ENCODE measurements around the gene TM9SF3. TPM values are rescaled to one million over a fixed set of nuclear protein-coding genes. Genes with fewer than 3 reads are reported as not detected.

The TM9SF3 gene
- total RNA-seq, result 10 to 100 TPM; 69.6 to 93.4 (median 87.4) TPM
- 24.4 TPM for polyA plus RNA-seq
- long read RNA-seq, donor 1, full-length matches to known transcripts, result 262 of 304 reads
- long read RNA-seq, donor 1, partial matches to known transcripts, result 10 of 304 reads
- long read RNA-seq, donor 1, other reads (novel, unspliced or antisense), result 32 of 304 reads
- long read RNA-seq, donor 2, full-length matches to known transcripts, result 79 of 89 reads
- long read RNA-seq, donor 2, partial matches to known transcripts, result 2 of 89 reads
- long read RNA-seq, donor 2, other reads (novel, unspliced or antisense), result 8 of 89 reads
- long read RNA-seq, donor 3, full-length matches to known transcripts, result 28 of 62 reads
- long read RNA-seq, donor 3, partial matches to known transcripts, result 27 of 62 reads
- long read RNA-seq, donor 3, other reads (novel, unspliced or antisense), result 7 of 62 reads
- long read RNA-seq, donor 4, full-length matches to known transcripts, result 83 of 91 reads
- long read RNA-seq, donor 4, partial matches to known transcripts, result 4 of 91 reads
- long read RNA-seq, donor 4, other reads (novel, unspliced or antisense), result 4 of 91 reads

DNA sequence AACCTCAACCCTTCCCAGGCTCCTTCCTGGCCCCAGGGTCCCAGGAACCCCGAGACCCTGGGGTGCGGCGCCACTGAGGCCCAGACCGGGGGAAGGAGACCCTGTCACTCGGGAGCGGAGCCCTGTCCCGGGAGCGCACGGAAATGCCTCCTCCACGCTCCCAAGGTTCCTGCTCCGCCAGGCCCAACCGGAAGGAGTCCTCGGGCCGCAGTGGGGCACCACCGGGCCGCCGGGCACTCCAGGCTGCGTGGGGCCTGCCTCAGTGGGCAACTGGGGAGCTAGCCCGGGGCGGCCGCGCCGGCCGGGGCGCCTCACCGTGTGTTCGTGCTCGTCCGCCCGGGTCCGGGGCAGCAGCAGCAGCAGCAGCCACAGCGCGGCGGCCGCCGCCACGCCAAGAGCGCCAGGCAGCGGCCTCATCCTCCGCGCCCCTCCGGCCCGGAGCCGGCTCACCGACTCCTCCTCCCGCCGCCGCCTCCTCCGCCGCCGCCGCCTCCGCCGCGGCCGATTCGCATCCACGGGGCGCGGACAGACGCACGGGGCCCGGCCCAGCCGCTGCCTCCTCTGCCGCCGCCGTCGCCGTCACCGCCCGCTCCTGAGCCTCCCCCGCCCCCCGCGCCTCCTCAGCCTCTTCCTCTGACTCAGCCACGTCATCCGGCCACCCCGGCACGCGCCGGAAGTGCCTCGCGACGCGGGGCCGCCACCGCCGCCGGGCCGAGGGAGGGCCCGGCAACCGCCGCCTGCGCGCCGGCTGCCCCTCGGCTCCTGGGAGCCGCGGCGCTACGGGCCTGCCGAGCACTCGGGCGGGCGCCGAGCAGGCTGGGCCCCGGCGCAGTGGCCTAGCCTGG lies at the start of gene TM9SF3:
TM9SF3 (minus strand) TSS at position 594 of the 845 bp plus-strand sequence; CDS start at position 417, 177 bp downstream.
- peak within 1 kb of the TSS; percentile 94 for H3K4me3 ChIP-seq (ENCODE audit: low read length)
- H3K27me3 ChIP-seq (ENCODE audit: control insufficient read depth, insufficient read depth), result no peaks in the 10 kb centered on the region
- intact Hi-C loops (cut with DNase I), result no loop called here
- peak; percentile 95 to 98 (median 97) for DNase-seq
- H3K4me1 ChIP-seq (ENCODE audit: control insufficient read depth, insufficient read depth, low read length), result peaks cover 2% of the 10 kb centered on the region
- WGBS, result under 1% methylated on average over 107 of the region's 107 CpGs
- peak; percentile 94 to 96 for ATAC-seq
- H3K9me3 ChIP-seq (ENCODE audit: control insufficient read depth, low read length), result no peaks in the 10 kb centered on the region
- peak within 1 kb of the TSS; percentile 100 for H3K27ac ChIP-seq (ENCODE audit: low read length)

DNA sequence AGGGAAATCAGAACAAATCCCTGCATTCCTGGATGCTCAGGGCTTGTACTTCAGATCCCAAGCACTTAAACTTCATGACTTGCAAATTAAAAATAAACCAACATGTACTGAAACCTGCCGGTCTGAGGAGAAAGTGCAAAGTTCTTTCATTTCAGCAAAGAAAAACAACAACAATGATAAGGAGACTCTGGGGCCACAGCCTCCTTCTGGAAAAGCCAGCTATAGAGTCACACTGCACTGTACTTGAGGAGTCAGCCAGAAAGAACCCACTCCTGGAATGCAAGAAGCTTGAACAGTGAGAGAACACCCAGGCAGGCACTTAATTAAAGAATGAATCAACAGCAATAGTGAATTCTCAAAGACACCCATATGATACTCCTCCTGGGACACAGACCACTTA lies 49.7 kb upstream of the TM9SF3 start:
- ATAC-seq (no peak), DNase-seq (no peak)
- no peaks in the 10 kb centered on the region for H3K27me3 ChIP-seq (ENCODE audit: control insufficient read depth, insufficient read depth)
- no peak overlapping the region for H3K4me3 ChIP-seq (ENCODE audit: low read length)
- intact Hi-C loops (cut with DNase I), result no loop called here
- no peak overlapping the region for H3K27ac ChIP-seq (ENCODE audit: low read length)
- WGBS, result 20% methylated on average over 1 of the region's 1 CpG
- peaks cover 4% of the 10 kb centered on the region for H3K4me1 ChIP-seq (ENCODE audit: control insufficient read depth, insufficient read depth, low read length)
- H3K9me3 ChIP-seq (ENCODE audit: control insufficient read depth, low read length), result no peaks in the 10 kb centered on the region

DNA sequence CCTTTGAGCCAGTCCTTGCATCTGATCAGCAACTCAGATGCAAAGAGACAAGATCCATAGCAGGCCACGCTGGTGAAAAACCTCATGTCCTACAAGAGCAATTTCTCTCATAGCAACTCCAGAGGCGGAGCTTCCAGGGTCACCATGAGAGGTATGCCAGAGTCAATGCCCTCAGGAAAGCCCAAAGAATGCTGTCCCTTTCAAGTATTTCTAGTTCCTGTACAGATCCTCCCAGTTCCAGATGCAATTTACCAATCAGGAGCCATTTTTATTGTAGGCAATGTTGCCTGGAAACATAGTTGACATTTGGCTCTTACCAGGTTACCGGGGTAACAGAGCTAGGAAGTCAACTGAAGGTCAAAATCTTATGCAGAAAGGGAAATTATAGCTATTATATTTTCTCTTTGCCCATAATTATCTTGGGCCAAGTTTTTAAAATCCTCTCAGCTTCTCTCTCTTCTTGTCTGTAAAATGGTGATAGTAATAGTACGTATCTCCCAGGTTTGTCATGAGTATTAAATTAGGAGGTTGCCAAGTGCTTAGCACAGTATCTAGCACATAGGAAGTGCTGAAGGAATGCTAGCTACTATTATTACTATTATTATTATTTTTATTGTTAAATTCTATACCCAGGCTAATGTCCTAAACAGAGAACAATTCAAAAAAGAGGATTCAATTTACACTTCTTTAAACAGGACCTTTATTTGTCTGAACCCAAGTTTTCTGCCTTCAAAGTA lies 46.3 kb upstream of the TM9SF3 start:
- Histone ChIP-seq H3K27ac (ENCODE audit: low read length) (no peak overlapping the region), H3K9me3 (ENCODE audit: control insufficient read depth, low read length) (no peaks in the 10 kb centered on the region), H3K4me3 (ENCODE audit: low read length) (no peak overlapping the region), H3K4me1 (ENCODE audit: control insufficient read depth, insufficient read depth, low read length) (peaks cover 4% of the 10 kb centered on the region), H3K27me3 (ENCODE audit: control insufficient read depth, insufficient read depth) (no peaks in the 10 kb centered on the region)
- intact Hi-C loops (cut with DNase I), result no loop called here
- ATAC-seq (no peak), DNase-seq (no peak)
- WGBS, result 64% methylated on average over 4 of the region's 4 CpGs

GRCh38 chr10:96627292-96627691 lies 40.5 kb upstream of the TM9SF3 start:
- Histone ChIP-seq H3K4me3 (ENCODE audit: low read length) (no peak overlapping the region), H3K27ac (ENCODE audit: low read length) (no peak overlapping the region), H3K27me3 (ENCODE audit: control insufficient read depth, insufficient read depth) (no peaks in the 10 kb centered on the region), H3K9me3 (ENCODE audit: control insufficient read depth, low read length) (no peaks in the 10 kb centered on the region), H3K4me1 (ENCODE audit: control insufficient read depth, insufficient read depth, low read length) (no peaks in the 10 kb centered on the region)
- WGBS, result 83% methylated on average over 1 of the region's 1 CpG
- DNase-seq (no peak), ATAC-seq (no peak)
- intact Hi-C loops (cut with DNase I), result no loop called here

- no peak for ATAC-seq
- Histone ChIP-seq H3K4me1 (ENCODE audit: control insufficient read depth, insufficient read depth, low read length) (no peaks in the 10 kb centered on the region), H3K4me3 (ENCODE audit: low read length) (no peak overlapping the region), H3K27ac (ENCODE audit: low read length) (no peak overlapping the region), H3K9me3 (ENCODE audit: control insufficient read depth, low read length) (no peaks in the 10 kb centered on the region), H3K27me3 (ENCODE audit: control insufficient read depth, insufficient read depth) (no peaks in the 10 kb centered on the region)
- intact Hi-C loops (cut with DNase I), result no loop called here
- DNase-seq, result no peak
- WGBS, result 82% methylated on average over 5 of the region's 5 CpGs
These were observed 40.0 kb upstream of the TM9SF3 start for GRCh38 chr10:96626795-96627194.

- Histone ChIP-seq H3K4me1 (ENCODE audit: control insufficient read depth, insufficient read depth, low read length) (peaks cover 2% of the 10 kb centered on the region), H3K9me3 (ENCODE audit: control insufficient read depth, low read length) (no peaks in the 10 kb centered on the region), H3K4me3 (ENCODE audit: low read length) (no peak overlapping the region), H3K27ac (ENCODE audit: low read length) (no peak overlapping the region), H3K27me3 (ENCODE audit: control insufficient read depth, insufficient read depth) (no peaks in the 10 kb centered on the region)
- intact Hi-C loops (cut with DNase I), result no loop called here
- DNase-seq, result no peak
- ATAC-seq, result no peak
- WGBS, result 66% methylated on average over 1 of the region's 1 CpG
These were observed 38.4 kb upstream of the TM9SF3 start for GRCh38 chr10:96625173-96625572.

DNA sequence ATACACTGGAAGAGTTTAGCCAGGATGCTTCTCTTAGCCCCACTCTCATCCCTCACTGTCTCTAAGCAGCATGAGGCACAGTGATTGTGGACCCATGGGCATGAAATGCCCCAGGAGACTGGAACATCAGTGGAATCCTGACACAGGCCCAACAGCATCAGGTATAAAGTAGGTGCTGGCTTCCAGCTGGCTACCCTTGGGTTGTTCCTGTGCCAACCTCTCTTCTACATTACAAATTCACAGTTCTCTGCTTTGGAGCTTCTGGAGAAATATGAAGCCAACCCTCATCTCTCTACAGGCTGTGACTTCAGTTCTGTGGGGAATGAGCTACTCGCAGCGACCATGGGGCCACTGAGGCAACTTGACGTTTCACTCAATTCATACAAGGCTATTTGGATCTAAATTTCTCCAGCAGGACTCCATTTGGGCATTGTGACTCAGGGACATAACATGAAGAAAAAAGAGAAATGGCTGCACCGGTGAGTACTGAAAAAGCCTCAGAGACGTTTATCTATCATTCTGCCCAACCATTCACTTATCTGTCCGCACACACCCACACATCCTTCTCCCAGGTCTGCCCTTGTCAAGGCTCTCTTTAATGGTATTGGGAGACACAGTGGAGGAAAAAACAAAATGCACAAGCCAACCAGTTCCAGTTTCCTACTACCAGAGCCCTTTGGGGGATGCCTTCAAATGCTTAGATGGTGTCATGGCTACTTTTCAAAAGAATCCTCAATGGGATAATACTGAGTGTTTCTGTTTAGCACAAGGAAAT lies 35.4 kb upstream of the TM9SF3 start:
- no peak for DNase-seq
- H3K4me1 ChIP-seq (ENCODE audit: control insufficient read depth, insufficient read depth, low read length), result peaks cover 9% of the 10 kb centered on the region
- H3K4me3 ChIP-seq (ENCODE audit: low read length), result no peak overlapping the region
- H3K9me3 ChIP-seq (ENCODE audit: control insufficient read depth, low read length), result no peaks in the 10 kb centered on the region
- no peaks in the 10 kb centered on the region for H3K27me3 ChIP-seq (ENCODE audit: control insufficient read depth, insufficient read depth)
- intact Hi-C loops (cut with DNase I), result no loop called here
- 68% methylated on average over 6 of the region's 6 CpGs for WGBS
- H3K27ac ChIP-seq (ENCODE audit: low read length), result no peak overlapping the region
- no peak for ATAC-seq

GRCh38 chr10:96619796-96620773 lies 33.3 kb upstream of the TM9SF3 start:
- DNase-seq (peak in 1 of 3 donors; percentile 52), ATAC-seq (peak; percentile 55 to 56)
- 47% methylated on average over 17 of the region's 17 CpGs for WGBS
- H3K4me1 ChIP-seq (ENCODE audit: control insufficient read depth, insufficient read depth, low read length), result peaks cover 12% of the 10 kb centered on the region
- H3K9me3 ChIP-seq (ENCODE audit: control insufficient read depth, low read length), result no peaks in the 10 kb centered on the region
- H3K4me3 ChIP-seq (ENCODE audit: low read length), result no peak overlapping the region
- peak overlapping the region; percentile 6 for H3K27ac ChIP-seq (ENCODE audit: low read length)
- intact Hi-C loops (cut with DNase I), result no loop called here
- no peaks in the 10 kb centered on the region for H3K27me3 ChIP-seq (ENCODE audit: control insufficient read depth, insufficient read depth)

DNA sequence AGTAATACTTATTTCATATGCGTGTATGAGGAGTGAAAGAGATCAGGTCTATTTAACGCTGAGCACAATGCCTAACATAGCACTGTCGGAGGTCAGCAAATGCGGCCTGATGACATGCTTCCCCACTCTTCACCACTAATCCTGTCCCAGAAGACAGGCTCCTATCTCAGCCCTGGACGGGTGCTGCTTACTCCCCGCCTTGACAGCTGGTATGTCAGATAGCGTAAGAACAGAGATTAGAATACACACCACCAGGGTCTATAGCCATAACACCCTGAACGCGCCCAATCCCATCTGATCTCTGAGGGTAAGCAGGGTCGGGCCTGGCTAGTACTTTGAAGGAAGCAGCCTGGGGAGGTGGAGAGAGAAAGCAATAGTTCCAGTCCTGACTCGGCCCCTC lies 32.3 kb upstream of the TM9SF3 start:
- Histone ChIP-seq H3K27ac (ENCODE audit: low read length) (peak overlapping the region; percentile 93), H3K9me3 (ENCODE audit: control insufficient read depth, low read length) (no peaks in the 10 kb centered on the region), H3K27me3 (ENCODE audit: control insufficient read depth, insufficient read depth) (no peaks in the 10 kb centered on the region), H3K4me1 (ENCODE audit: control insufficient read depth, insufficient read depth, low read length) (peaks cover 12% of the 10 kb centered on the region), H3K4me3 (ENCODE audit: low read length) (no peak overlapping the region)
- WGBS, result 41% methylated on average over 11 of the region's 11 CpGs
- DNase-seq (peak in 2 of 3 donors; percentile 57 to 59), ATAC-seq (peak; percentile 64 to 79)
- intact Hi-C loops (cut with DNase I), result no loop called here
